ENCODE data around the gene FLVCR2.

Gene FLVCR2

GRCh38 chr14:75645056-75645455, 66.6 kb downstream of the FLVCR2 start:
- TF ChIP-seq BACH2 (CRISPR knock-in tag; IDR thresholded peaks at IDR 0.05; ENCODE audit: borderline replicate concordance) (no peak), ARNTL (CRISPR knock-in tag; IDR thresholded peaks at IDR 0.05; ENCODE audit: borderline replicate concordance, low read depth) (no peak), ZNF70 (CRISPR knock-in tag; IDR thresholded peaks at IDR 0.05) (no peak), SNAI2 (CRISPR knock-in tag; IDR thresholded peaks at IDR 0.05) (no peak), TOX (CRISPR knock-in tag; IDR thresholded peaks at IDR 0.05; ENCODE audit: borderline replicate concordance) (no peak)
- ATAC-seq, result no peak

GRCh38 chr14:75646762-75647161, 68.3 kb downstream of the FLVCR2 start:
- TF ChIP-seq ISL1 (CRISPR knock-in tag; IDR thresholded peaks at IDR 0.05) (no peak), GLIS3 (CRISPR knock-in tag; IDR thresholded peaks at IDR 0.05) (no peak), CSRNP3 (CRISPR knock-in tag; IDR thresholded peaks at IDR 0.05) (no peak), PPARA (CRISPR knock-in tag; IDR thresholded peaks at IDR 0.05; ENCODE audit: borderline replicate concordance) (no peak), CSDC2 (CRISPR knock-in tag; IDR thresholded peaks at IDR 0.05) (no peak), RARB (CRISPR knock-in tag; IDR thresholded peaks at IDR 0.05) (no peak), ESRRG (CRISPR knock-in tag; IDR thresholded peaks at IDR 0.05) (no peak)
- ATAC-seq, result no peak

- no peak for TF ChIP-seq ZNF8 (CRISPR knock-in tag; IDR thresholded peaks at IDR 0.05)
- no peak for TF ChIP-seq CSRNP3 (CRISPR knock-in tag; IDR thresholded peaks at IDR 0.05)
- TF ChIP-seq PATZ1 (CRISPR knock-in tag; IDR thresholded peaks at IDR 0.05; ENCODE audit: borderline replicate concordance), result no peak
- TF ChIP-seq SNAI2 (CRISPR knock-in tag; IDR thresholded peaks at IDR 0.05), result no peak
- TF ChIP-seq TCF4 (CRISPR knock-in tag; IDR thresholded peaks at IDR 0.05; ENCODE audit: borderline replicate concordance), result no peak
- no peak for ATAC-seq
Observed at GRCh38 chr14:75647640-75648039, 69.2 kb downstream of the FLVCR2 start.

GRCh38 chr14:75648066-75648838, 69.8 kb downstream of the FLVCR2 start:
- ATAC-seq, result peak; percentile 67
- TF ChIP-seq ESRRG (CRISPR knock-in tag; IDR thresholded peaks at IDR 0.05) (no peak), ISL1 (CRISPR knock-in tag; IDR thresholded peaks at IDR 0.05) (peak; percentile 22; the same call in 1 of the 2 replicates)

GRCh38 chr14:75649337-75649736, 70.9 kb downstream of the FLVCR2 start:
- no peak for ATAC-seq
- TF ChIP-seq ZFP3 (CRISPR knock-in tag; IDR thresholded peaks at IDR 0.05) (no peak), ZNF8 (CRISPR knock-in tag; IDR thresholded peaks at IDR 0.05) (no peak), CREB5 (CRISPR knock-in tag; IDR thresholded peaks at IDR 0.05; ENCODE audit: low read depth) (no peak), RARB (CRISPR knock-in tag; IDR thresholded peaks at IDR 0.05) (no peak), CSRNP3 (CRISPR knock-in tag; IDR thresholded peaks at IDR 0.05) (no peak)

Measured in SK-N-SH treated with all-trans-retinoic acid at 6 μM for 48 hours (cell line).